ENCODE data around the gene DYNAP.

The DYNAP gene

GRCh38 chr18:54590945-54591344, at the start of gene DYNAP:
Gene DYNAP, plus strand, starts transcription at chr18:54591245. Its CDS starts 38 bp downstream, at chr18:54591283.
- DNase-seq, result no peak

DNA sequence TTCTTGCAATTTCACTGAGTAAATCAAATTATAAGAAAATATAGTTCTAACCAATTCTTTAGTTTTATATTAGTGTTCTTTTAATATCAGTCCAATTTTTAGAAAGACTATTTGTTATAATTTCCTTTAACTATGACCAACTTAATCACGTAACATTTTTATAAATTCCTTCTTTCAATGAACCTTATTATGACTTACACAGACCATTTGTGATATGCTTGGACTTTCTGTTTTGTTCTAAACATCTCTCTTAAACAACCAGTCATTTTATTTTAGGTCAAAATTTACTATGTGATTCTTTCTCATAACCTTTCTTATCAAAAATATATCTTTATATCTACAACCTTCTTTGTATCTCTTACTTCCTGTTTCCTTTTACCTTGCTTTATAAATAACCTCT, 39.5 kb upstream of the DYNAP start:
- DNase-seq, result no peak

DNA sequence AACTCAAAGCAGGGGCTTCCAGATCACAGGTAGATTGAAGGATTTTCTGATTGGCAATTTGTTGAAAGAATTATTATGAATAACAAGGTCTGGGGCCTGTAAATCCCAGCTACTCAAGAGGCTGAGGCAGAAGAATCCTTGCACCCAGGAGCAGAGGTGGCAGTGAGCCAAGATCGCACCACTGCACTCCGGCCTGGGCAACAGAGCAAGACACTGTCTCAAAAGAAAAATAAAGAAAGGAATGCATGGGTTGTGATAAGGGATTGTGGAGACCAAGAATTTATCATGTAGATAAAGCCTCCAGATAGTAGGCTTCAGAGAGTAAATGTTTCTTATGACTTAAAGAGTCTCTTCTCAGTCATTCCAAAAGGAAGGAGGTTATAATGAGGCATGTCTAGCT, 35.8 kb upstream of the DYNAP start:
- no peak for DNase-seq

- DNase-seq, result no peak
Measured at GRCh38 chr18:54555996-54556395, 35.0 kb upstream of the DYNAP start.

- no peak for DNase-seq
Measured at GRCh38 chr18:54557958-54558357, 33.1 kb upstream of the DYNAP start.

- no peak for DNase-seq
Measured at GRCh38 chr18:54558609-54559585, 32.1 kb upstream of the DYNAP start.

DNA sequence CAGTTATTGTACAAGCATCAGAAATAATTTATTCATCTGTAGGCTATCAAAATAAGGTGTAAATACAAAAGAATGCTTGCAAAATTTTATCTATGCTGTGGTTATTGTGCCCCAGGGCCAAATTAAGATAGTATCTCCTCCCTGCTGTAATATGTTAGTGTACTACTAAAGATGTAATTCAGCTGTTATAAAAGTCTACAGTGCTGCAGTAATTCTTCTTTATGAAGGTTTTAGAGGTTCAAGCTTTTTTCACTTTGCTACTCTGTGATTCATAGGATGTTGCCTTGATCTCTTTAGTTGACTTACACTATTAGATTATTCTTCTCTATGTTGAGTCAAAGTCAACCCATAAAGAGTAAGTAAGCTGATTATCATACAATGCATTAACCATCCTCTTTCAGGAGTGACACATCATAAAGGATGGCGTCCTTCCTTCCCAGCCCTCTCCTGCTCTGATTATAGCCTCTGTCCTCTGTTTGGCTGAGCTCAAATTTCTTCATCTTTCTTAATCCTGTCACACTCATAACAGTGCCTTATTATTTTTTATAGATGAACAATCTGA, 29.3 kb upstream of the DYNAP start:
- DNase-seq, result no peak

DNA sequence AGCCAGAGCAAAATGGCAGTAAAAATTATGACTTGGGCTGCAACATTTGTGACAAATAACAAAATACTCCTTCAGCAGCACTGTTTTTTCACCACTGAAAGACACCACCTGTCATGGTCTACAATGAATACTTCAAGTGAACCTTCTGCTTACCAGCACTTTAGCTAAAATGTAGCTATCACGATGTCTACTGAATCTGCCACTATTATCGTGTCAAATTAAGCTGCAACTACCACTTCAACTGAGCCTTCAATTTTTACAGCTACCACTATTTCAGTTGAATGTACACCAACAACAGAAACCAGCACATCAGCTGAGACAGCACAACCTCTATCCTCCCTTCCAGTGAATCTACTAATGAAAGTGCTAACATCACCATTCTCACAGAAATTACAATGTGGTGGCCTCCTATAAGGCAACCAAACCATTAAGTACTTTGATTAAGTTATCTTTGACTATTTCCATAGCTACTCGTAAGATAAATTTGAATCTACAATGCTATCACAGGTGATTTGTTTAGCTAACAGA, 10.8 kb upstream of the DYNAP start:
- no peak for DNase-seq

- no peak for DNase-seq
Measured at GRCh38 chr18:54584065-54584464, 7.0 kb upstream of the DYNAP start.

- DNase-seq, result no peak
Measured at GRCh38 chr18:54585743-54586142, 5.3 kb upstream of the DYNAP start.

GRCh38 chr18:54604211-54604610, 13.2 kb downstream of the DYNAP start:
- DNase-seq, result no peak

- no peak for DNase-seq
Measured at GRCh38 chr18:54606835-54607212, 15.8 kb downstream of the DYNAP start.

DNA sequence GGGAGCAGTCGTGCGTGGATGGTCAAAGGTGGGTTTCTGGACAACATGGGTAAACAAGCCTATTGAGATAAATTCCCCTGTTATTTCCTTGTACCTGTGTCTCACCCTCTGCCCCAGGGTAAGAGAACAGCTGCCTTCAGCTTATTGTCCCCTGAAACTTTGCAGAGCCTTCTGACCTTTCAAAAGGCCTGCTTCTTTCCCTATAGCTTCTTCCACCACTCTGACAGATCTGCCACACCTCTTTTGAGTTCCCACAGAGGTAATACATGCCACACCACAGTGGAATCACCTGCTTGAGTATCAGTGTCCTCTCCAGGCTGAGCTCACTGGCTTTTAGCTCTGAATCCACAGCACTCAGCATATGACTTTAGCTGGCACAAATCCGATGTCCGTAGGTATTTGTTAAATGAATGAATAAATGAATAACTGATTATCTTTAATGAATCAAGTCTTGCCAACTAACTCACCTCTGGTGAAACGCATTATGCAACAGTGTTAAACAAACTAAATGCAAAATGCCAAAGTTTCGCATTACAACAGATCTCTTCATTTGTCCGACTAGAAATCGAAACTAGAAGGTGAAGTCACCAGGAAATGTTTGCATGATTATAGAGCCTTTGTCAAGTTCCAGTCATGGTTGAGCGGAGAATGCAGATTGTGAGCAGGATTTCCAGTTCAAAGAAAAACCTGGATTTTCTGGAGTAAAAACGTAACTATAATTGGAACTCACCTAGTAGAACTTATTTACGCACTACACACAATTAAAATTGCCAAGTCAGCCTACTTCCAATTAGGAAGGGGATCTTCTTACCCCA, 16.4 kb downstream of the DYNAP start:
- DNase-seq, result no peak

GRCh38 chr18:54608028-54608642, 17.1 kb downstream of the DYNAP start:
- peak; percentile 34 for DNase-seq

DNA sequence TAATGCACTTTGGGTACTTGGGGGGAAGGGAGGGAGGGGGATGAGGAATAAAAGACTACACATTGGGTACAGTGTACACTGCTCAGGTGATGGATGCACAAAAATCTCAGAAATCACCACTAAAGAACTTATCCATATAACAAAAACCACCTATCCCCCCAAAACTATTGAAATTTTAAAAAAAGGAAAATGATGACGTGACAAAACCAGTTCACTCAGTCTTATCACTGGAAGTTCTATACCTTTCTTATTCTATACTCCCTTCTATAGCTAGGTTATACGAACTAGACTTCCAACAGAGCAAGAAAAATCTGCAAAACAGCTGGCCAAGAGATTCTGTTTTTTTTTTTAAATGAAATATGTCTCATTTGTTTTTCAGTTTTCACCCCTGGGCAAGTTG, 20.8 kb downstream of the DYNAP start:
- no peak for DNase-seq

- no peak for DNase-seq
Measured at GRCh38 chr18:54612237-54612636, 21.2 kb downstream of the DYNAP start.

DNA sequence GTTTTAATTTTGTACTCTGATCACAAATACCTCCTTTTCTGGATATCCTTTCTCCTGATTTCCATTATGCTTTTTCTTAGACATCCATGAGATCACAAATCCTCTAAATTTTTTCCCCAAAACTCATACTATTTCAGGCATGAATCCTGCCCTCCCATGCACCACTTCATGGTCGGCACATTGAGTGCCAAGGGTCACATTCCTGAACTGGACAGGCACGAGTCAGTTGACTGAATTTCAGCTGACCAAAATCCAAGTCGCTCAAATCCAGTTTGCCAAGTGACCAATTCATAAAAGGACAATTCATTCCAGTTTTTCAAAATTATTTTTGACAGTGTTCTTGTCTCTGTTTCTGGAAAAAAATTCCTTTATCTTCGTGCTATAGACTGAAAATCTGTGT, 22.1 kb downstream of the DYNAP start:
- no peak for DNase-seq

DNA sequence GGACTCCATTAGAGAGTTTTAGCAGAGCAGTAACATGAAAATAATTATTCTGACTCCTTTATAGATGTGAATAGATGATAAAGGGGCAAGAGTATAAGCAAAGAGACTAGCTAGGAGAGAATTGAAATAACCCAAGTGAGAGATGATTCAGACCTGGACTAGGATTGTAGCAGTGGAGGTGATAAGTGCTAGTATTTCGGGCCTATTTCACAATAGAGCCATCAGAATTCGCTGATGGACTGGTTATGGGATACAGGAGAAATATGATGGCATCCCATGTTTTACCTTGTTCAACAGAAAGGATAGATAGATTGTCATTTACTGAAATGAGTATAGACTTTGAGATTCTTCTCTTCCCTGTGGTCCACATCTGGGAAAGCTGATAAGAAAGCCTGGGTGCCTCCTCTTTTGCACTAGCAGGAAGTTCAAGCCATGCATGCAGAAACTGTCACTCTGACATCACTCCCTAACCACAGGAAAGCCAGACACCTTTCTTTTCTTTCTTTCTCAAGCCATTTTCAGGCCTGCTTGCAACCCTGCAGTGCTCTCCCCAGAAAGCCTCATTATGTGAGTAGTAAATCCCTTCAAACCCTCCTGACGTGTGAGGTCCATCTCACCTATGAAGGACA, 25.3 kb downstream of the DYNAP start:
- no peak for DNase-seq

DNA sequence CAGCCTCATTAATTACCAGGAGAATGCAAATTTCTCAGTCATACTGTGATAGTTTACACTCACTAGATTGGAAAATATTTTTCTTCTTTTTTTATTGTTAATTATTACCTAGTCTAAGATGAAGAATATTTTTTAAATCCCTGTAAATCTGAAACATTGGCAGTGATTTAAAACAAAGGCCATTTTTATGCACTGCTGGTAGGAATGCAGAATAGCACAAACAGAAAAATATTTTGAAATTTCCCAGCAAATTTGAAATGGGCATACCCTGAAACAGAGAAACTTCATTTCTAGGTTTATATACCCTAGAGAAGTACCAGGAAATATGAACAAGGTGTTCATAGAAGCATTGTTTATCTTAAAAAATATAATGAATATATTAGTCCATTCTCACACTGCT, 31.0 kb downstream of the DYNAP start:
- no peak for DNase-seq

DNA sequence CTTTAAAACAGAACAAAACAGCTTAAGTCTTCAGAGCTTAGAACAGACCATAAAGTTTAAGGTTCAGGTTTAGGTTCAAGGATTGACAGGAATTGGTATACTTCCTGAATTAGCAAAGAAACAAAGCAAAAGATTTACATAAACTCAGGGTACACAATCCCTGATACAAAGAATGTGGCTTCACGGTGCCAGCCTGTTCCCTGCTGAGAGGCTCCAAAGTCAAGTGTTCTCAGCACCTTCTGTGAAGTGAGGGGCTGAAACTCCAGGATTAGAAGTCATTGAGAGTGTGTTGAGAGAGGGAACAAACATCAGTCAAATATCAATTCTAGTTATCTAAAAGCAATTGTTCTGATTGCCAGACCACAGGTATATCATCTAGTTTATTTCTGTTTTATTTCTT, 35.7 kb downstream of the DYNAP start:
- no peak for DNase-seq

DNA sequence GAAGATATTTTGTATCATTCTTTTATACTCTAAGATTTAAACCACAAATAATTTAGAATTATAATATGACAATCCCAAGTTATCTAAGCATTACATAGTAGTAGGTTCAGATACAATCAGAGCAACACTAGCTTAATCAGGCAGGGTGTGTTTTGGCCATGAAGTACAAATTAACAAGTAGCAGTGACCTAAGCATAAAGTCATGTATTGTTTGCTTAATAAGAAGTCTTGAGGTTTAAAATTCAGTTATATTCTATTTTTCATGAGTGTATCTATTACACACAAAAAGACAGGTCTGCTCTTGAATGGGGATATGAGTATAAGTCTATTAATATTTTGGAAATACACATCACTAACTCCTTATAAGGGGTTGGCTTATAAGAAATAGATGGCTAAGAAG, 39.9 kb downstream of the DYNAP start:
- no peak for DNase-seq

- no peak for DNase-seq
Measured at GRCh38 chr18:54636217-54636616, 45.2 kb downstream of the DYNAP start.

Measured in NCI-H1105 (cell line).